Neutrophil (primary cell): ENCODE results near the gene PDE8B.

Source experiments
- H3K27ac ChIP-seq: fragments of 200-600 bp; sonication (generic); 2 replicates; pipeline ENCODE4 v1.5.1; 2016; ENCODE audit warnings: mild to moderate bottlenecking, moderate library complexity
- H3K27me3 ChIP-seq: fragments of 200-600 bp; sonication (generic); 2 replicates; pipeline ENCODE4 v1.6.0; 2016; ENCODE audit warnings: mild to moderate bottlenecking
- H3K36me3 ChIP-seq: fragments of 200-600 bp; sonication (generic); 2 replicates; pipeline ENCODE4 v1.5.1; 2017
- H3K4me1 ChIP-seq, 2 experiments: fragments of 200-600 bp in 1 of 2; sonication (generic) in 1 of 2; 1 replicate in 1 of 2; 2 replicates in 1 of 2; pipeline versions ENCODE4 v1.5.1 to v1.6.1; 2013 to 2016; ENCODE audit warnings: low read depth in 1 of 2, low read length in 1 of 2, mild to moderate bottlenecking in 1 of 2, moderate library complexity in 1 of 2; ENCODE audit not compliant: control insufficient read depth in 1 of 2, insufficient read depth in 1 of 2
- H3K4me3 ChIP-seq, 2 experiments: fragments of 200-600 bp in 1 of 2; sonication (generic) in 1 of 2; 1 replicate in 1 of 2; 2 replicates in 1 of 2; pipeline ENCODE4 v1.5.1; 2013 to 2016; ENCODE audit warnings: low read depth in 1 of 2, low read length in 1 of 2, mild to moderate bottlenecking in 1 of 2, moderate library complexity in 1 of 2
- H3K9me3 ChIP-seq: fragments of 200-600 bp; sonication (generic); 2 replicates; pipeline ENCODE4 v1.5.1; 2016
- TF ChIP-seq, protein P1 (sequence below): fragments of 200-600 bp; sonication (generic); IDR thresholded peaks from 2 replicates; pipeline ENCODE4 v1.5.1; 2016; ENCODE audit warnings: antibody characterized with exemption

PDE8B gene

DNA sequence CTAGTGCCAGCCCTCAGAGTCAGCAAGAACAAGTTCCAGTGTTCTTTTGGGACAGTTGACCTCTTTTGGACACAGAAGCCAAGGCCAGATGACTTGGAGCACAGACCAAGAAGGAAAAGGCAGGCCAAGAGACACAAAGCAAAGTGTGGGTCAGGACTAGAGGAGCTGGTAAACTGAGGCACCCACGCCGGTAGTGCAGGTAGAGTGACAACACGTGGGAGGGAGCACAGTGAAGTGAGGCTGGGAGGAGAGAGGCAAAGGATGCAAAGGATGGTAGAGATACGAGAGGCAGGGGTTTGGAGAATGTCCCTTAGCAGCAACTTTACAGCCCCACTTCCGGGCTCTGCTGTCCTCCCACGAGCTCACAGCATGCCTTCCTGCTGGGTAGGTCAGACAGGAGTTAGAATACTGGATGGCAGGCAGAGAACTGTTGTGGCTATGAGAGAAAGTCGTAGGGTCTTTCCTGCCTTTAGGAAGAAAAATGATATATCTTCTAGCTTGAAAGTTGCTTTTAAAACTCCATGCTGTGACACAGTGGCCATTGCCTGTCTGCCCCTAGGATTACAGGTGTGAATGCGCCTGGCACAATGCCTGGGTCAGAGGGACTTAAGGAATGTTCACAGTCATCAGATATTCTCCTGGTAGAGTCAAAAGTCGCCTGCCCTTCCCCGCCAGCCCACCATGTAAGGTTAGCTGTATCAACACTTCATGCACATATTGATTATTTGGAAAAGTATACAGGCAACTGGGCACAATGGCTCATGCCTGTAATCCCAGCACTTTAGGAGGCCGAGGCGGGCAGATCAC lies 97.9 kb downstream of the PDE8B start:
- no peak overlapping the region for H3K4me3 ChIP-seq
- no peaks in the 10 kb centered on the region for H3K9me3 ChIP-seq
- no peaks in the 10 kb centered on the region for H3K4me1 ChIP-seq
- no peaks in the 10 kb centered on the region for H3K27me3 ChIP-seq
- H3K27ac ChIP-seq: no peak overlapping the region
- TF ChIP-seq, protein P1, sequence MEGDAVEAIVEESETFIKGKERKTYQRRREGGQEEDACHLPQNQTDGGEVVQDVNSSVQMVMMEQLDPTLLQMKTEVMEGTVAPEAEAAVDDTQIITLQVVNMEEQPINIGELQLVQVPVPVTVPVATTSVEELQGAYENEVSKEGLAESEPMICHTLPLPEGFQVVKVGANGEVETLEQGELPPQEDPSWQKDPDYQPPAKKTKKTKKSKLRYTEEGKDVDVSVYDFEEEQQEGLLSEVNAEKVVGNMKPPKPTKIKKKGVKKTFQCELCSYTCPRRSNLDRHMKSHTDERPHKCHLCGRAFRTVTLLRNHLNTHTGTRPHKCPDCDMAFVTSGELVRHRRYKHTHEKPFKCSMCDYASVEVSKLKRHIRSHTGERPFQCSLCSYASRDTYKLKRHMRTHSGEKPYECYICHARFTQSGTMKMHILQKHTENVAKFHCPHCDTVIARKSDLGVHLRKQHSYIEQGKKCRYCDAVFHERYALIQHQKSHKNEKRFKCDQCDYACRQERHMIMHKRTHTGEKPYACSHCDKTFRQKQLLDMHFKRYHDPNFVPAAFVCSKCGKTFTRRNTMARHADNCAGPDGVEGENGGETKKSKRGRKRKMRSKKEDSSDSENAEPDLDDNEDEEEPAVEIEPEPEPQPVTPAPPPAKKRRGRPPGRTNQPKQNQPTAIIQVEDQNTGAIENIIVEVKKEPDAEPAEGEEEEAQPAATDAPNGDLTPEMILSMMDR: no peak
- no peaks in the 10 kb centered on the region for H3K36me3 ChIP-seq

DNA sequence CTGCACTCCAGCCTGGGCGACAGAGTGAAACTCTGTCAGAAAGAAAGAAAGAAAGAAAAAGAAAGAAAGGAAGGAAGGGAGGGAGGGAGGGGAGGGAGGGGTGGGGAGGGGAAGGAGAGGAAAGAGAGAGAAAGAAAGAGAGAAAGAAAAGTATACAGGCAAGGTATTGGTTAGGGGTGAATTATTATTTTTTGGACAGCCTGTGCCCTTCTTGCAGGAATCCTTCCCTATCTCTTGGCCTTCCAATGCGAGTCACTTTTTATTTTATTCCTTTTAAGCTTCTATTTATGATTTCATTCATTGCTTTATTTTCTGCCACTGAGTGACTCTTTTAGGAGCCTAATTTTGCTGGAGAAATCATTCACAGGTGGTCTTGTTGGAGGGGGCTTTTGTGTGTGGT lies 98.7 kb downstream of the PDE8B start:
- no peaks in the 10 kb centered on the region for H3K27me3 ChIP-seq
- H3K4me1 ChIP-seq: no peaks in the 10 kb centered on the region
- H3K27ac ChIP-seq: no peak overlapping the region
- H3K9me3 ChIP-seq: no peaks in the 10 kb centered on the region
- TF ChIP-seq, protein P1: no peak
- H3K4me3 ChIP-seq: no peak overlapping the region
- H3K36me3 ChIP-seq: no peaks in the 10 kb centered on the region

DNA sequence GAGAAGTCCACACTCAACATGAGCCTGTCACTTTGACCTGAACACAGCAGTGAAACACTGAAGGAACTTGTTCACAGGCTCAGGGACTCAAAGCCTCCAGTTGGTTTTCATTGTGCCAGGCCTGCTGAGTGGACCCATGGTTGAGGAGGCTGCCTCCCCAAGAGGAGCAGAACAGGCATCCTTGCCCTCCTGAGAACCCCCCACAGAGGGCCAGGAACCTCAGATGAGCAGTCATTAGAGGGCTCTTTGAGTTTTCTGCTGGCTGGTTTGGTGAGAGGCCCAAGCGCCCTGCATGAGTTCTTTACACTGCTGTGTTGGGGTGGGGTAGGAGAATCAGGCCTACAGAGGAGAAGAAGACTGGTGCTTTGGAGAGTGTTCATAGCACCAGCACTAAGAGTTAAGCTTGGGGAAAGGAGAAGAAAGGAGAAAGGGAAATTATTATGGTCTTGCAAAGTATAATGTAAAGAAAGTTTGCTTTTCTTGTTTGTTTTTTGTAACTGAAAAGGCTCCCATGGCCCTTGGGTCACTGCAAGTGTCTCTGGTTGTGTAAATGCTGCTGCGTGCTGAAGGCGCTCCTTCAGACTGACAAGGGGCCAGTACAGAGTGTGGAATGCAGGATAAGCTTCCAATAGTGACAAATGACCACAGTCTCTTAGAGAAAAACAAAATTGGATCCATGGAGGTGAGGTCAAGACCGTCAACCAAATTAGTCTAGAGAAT lies 100.2 kb downstream of the PDE8B start:
- no peaks in the 10 kb centered on the region for H3K9me3 ChIP-seq
- no peaks in the 10 kb centered on the region for H3K4me1 ChIP-seq
- TF ChIP-seq, protein P1: no peak
- H3K27ac ChIP-seq: no peak overlapping the region
- H3K27me3 ChIP-seq: no peaks in the 10 kb centered on the region
- H3K4me3 ChIP-seq: no peak overlapping the region
- H3K36me3 ChIP-seq: no peaks in the 10 kb centered on the region

DNA sequence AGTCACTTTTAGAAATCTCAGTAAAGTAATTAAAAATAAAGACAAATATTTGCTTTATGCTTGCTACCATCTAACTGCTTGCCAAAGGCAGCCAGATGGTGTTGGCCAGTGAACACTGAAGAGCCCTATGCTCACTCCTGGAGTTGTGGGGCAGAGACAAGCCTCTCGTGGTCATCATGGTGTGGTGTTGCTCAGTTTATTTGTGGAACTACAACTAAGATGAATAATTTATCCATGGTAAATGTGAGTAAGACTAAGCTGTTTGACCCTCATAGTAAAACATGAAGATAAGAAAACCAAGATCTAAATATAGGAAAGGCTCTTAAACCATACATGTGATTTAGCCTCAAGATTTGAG lies 100.7 kb downstream of the PDE8B start:
- Histone ChIP-seq H3K27ac (no peak overlapping the region), H3K9me3 (no peaks in the 10 kb centered on the region), H3K4me1 (no peaks in the 10 kb centered on the region), H3K36me3 (no peaks in the 10 kb centered on the region), H3K4me3 (no peak overlapping the region), H3K27me3 (no peaks in the 10 kb centered on the region)
- TF ChIP-seq, protein P1: no peak

DNA sequence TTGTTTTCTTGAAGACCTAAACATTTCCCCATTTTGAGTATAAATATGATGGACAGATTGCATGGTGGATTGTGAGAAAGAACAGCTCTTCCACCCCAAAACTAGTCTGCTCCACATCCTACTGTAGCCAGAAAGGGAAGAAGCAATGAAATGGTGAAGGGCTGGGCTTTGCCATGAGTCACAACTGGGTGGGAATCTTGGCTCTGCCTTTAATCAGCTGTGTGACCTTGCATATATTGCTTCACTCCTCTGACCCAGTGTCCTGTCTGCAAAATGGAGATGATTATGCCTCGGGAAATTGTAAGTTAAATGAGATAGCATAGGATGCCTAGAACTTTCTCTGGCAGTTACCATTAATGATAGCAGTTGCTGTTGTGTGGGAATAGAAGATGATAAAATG lies 101.9 kb downstream of the PDE8B start:
- H3K4me1 ChIP-seq: no peaks in the 10 kb centered on the region
- H3K27ac ChIP-seq: no peak overlapping the region
- H3K27me3 ChIP-seq: no peaks in the 10 kb centered on the region
- H3K9me3 ChIP-seq: no peaks in the 10 kb centered on the region
- no peaks in the 10 kb centered on the region for H3K36me3 ChIP-seq
- TF ChIP-seq, protein P1: no peak
- H3K4me3 ChIP-seq: no peak overlapping the region
